CD4-positive, alpha-beta T cell treated with Interleukin-15 for 4 hours (primary cell): ENCODE measurements around the gene CALCOCO1.
"Not testable (repeated sequence)": the region's sequence is repeated elsewhere in the genome, so short reads cannot be mapped to it uniquely, and the experiment has no call there.

Source experiments
- DNase-seq: peaks from one replicate; pipeline ENCODE4 v3.0.0-alpha.2; 2020; ENCODE audit warnings: low spot score

CALCOCO1 gene, protein sequence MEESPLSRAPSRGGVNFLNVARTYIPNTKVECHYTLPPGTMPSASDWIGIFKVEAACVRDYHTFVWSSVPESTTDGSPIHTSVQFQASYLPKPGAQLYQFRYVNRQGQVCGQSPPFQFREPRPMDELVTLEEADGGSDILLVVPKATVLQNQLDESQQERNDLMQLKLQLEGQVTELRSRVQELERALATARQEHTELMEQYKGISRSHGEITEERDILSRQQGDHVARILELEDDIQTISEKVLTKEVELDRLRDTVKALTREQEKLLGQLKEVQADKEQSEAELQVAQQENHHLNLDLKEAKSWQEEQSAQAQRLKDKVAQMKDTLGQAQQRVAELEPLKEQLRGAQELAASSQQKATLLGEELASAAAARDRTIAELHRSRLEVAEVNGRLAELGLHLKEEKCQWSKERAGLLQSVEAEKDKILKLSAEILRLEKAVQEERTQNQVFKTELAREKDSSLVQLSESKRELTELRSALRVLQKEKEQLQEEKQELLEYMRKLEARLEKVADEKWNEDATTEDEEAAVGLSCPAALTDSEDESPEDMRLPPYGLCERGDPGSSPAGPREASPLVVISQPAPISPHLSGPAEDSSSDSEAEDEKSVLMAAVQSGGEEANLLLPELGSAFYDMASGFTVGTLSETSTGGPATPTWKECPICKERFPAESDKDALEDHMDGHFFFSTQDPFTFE

GRCh38 chr12:53727310-53728041 lies at the start of gene CALCOCO1:
Gene CALCOCO1 (minus strand): TSS chr12:53727452. CDS start chr12:53725242, 2,210 bp downstream.
- peak; percentile 96 for DNase-seq

DNA sequence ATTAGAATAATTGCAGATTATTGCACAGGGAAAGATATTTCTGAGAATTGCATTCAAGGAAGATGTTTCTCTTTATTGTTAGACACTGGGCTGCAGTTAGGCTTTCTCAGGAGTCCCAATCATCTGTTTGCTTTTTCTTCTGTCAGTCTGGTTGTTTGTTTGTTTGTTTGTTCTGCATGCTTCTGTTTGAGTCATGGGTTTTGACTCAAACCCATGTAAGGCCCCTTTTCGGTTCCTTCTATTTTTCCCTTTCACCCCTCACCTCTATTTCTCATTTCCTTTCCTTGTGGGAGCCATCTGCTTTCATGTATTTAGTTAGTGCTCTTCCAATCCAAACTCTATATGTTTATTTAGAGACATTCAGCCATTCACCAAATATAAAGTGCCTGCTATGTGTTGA lies 49.6 kb upstream of the CALCOCO1 start:
- no peak for DNase-seq

DNA sequence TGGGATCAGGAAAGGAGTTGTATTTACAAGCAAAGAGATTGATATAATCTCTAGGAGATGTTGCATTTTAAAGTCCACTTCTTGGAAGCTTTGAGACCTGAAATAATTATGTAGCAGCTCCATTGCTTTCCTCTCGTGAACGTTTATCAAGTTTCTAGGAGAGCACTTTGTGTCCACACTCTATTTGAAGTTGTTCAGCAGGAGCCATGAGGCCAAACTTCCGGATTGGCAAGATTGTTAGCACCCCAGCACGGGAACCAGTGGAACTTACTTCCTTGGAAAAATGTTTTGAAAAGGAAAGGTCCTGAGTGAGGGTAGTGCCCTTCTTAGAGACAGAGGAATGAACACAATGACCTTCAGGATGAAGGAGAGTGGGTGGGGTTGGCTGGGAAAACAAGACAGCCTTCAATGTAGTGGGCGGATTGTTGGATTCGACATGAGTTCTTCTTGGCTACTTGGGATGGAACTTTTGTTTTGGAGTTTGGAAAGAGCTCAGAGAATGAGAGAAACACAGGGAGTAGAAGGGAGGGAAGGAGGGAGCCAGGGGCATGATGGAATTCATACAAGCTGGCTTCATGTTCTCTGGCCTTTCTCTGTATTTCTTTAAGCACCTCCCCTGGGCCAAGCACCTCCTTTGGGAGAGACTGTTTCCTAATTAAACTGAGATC lies 48.4 kb upstream of the CALCOCO1 start:
- DNase-seq = no peak

DNA sequence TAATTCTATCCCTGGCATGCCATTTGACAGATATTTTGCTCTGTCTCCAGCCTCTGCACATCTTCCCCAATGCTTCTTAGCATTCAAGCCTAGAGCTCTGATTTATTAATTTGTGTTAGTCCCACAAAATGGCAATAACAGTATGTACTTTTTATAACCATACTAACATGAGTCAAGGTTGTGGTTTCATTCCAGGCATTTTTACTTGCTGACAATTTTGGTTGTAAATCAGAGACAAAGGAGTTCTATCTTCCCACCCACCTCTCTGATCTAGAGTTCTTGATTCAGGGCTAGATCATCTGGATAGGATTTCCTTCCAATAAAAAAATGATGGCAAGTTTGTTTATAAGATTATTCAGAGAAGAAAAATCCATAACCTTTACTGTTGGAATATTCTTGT lies 43.0 kb upstream of the CALCOCO1 start:
- DNase-seq = no peak

GRCh38 chr12:53768976-53769375 lies 41.7 kb upstream of the CALCOCO1 start:
- DNase-seq = no peak

DNA sequence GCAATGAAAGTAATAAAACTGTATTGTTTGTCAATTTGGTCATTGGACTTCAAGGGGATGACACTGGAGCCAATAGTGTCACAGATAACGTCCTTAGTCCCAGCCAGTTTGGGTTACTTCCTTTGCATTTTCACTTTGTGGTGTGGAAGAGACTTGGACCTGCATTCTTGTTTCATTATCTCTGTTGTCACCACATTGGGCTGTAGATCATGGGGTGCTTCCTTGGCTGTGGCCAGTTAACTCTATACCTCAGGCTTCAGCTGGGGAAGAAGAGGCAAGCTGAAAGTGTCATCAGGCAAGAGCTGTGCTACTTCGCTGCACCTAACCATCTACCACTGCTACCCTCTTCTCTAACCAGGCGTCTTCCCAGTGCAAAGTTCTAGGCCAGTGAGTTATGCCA lies 39.6 kb upstream of the CALCOCO1 start:
- DNase-seq = no peak

- no peak for DNase-seq
Measured at GRCh38 chr12:53765891-53766290, 38.6 kb upstream of the CALCOCO1 start.

DNA sequence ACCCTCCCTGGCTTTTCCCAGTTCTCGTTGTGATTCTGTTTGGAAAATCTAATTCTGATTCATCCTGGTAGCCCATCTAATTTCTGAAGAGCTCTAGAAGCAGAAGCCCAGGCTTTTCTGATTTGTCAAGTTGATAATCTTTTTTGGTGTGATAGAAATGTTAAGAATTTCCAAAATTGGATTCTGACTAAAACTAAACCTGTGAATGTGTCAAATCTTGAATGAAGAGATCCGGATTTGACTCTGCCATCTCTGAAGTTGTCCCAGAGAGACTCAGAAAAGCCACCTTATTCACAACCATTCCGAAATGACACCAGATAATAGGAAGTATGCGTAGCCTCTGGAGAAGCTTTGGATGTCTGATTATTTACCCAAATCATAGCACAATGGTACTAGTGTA lies 37.4 kb upstream of the CALCOCO1 start:
- DNase-seq = no peak

- not testable (repeated sequence) for DNase-seq
Measured at GRCh38 chr12:53762793-53763192, 35.5 kb upstream of the CALCOCO1 start.

DNA sequence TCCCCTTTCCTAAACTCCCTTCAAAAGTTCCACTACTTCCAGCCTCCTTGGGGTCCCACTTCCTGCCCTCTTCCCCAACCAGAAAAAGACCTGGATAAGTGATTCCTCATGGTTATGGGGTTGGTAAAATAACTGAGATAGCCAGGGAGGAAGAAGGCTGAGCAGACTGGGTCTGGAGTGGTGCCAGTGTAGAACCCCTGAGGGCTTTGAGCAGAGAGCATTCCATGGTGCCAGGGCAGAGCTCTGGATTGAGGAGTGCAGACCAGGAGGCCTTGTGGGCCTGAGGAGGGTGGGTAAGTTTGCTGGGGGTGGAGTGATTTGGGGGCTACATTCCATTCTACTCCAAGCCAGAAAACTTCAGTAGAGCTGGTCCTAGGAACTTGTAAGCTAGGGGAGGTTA lies 34.1 kb upstream of the CALCOCO1 start:
- DNase-seq = no peak

DNA sequence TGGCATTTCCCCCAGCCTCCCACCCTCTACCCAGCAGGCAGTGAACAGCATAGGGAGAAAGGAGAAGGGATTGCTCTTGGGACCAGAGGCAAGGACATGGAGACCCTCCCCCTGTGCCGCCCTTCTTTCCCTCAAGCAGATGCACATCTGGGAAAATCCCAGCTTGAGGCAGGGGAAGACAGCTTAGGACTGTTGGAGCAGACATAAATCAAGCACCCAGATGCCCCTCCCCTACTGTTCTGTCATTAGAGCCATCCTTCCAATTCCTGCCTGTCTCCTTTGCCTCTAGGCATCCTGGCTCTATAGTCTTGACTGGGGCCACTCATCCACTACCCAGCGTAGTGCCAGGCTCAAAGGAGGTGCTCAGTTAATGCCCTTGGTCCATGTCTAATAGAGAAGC lies 32.0 kb upstream of the CALCOCO1 start:
- no peak for DNase-seq

GRCh38 chr12:53758730-53759103 lies 31.5 kb upstream of the CALCOCO1 start:
- no peak for DNase-seq

GRCh38 chr12:53758081-53758729 lies 31.0 kb upstream of the CALCOCO1 start:
- no peak for DNase-seq

- DNase-seq = peak; percentile 82
Measured at GRCh38 chr12:53757101-53757770, 30.0 kb upstream of the CALCOCO1 start.

DNA sequence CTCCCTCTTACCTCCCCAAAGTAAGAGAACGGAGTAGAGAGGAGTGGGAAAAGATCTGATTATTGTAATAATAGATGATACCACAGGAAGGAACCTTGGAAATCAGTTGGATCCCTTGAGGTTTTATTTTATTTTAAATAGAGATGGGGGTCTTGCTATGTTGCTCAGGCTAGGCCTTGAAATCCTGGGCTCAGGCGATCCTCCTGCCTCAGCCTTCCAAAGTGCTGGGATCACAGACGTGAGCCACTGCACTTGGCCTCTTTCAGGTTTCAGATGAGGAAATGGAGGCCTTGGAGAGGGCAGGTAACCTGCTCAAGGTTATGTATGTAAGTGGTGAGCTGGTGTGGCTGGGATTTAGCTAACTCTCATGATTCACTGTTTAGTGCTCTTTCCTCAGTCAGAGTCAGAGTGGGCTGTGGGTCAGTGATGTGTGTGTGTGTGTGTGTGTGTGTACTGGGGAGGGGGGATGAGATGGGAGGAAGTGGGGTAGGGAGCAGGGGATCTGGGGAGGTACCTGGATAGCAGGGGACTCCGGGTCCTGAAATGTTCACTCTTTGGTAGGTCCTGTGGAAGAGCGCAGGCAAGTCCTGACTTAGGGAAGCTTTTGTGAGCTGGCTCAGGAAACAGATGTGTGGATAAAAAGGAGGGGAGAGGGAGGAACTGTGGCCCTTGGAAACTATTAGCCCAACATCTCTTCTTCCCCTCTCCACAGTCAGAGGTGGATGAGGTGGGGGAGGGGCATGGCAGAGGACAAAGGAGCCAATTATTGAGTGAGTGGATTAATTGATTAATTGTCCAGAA lies 29.2 kb upstream of the CALCOCO1 start:
- no peak for DNase-seq

DNA sequence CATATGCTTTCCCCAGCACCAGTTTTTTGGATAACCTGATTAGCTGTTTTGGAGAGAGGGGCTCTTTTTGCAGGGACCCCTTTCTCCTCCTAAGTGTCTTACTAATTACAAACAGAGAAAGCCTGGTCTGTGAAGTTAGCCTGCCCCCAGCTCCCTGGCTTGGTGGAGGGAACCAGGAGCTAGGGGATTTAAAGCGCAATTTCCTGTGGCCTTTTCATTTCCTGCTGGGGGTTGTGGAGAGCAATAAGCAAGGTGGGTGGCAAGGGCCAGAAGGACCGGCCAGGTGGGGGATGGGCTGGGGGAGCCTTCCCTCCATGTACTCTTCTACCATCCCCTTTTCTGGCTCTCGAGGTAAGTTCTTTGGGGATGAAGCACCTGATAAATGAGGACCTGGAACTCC lies 28.6 kb upstream of the CALCOCO1 start:
- DNase-seq = no peak

- no peak for DNase-seq
Measured at GRCh38 chr12:53755451-53755891, 28.2 kb upstream of the CALCOCO1 start.

DNA sequence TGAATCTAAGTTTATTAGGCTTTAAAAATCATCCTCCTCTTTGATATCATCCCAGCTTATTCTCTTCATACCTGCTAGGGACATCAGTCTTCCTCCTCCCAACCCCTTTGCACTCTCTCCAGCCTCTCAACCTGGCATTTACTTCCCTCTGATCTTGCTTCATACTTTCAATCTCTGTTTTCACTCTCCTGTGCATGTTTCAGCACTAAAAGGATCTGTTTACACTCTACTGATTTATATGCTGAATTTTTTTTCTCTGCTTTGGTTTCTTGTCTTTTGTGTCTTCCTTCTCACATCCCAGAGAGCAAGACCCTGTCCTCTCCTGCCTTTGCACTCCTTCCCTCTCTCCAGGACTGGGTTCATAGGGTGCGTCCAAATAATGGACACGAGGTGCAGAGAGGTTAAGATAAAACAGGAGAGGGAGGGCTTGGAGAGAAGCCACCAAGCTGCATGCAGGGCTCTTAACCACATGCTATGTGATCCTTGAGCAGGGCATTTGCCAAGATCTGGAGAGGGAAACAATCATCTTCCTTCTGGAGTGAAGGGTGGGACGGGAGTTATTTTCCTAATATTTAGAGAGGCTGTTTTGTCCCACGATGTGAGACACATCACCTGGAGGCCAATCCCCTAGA lies 27.5 kb upstream of the CALCOCO1 start:
- no peak for DNase-seq

DNA sequence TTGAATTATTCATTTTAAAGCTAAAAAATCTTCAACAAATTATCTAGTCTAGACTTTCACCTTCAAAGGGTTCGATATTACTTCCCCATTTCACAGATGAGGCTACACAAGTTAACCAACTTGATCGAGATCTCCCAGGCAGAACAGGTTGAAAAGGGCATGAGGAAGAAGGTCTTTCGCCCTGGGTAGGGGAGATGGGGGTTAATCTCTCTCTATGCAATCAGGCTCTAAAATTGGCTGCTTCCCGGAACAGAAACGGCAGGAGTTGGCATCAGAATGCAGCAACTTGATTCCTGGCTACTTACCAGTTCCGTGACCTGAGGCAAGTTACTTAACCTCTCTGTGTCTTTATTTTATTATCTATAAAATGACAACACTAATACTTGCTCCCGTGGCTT lies 26.9 kb upstream of the CALCOCO1 start:
- no peak for DNase-seq

DNA sequence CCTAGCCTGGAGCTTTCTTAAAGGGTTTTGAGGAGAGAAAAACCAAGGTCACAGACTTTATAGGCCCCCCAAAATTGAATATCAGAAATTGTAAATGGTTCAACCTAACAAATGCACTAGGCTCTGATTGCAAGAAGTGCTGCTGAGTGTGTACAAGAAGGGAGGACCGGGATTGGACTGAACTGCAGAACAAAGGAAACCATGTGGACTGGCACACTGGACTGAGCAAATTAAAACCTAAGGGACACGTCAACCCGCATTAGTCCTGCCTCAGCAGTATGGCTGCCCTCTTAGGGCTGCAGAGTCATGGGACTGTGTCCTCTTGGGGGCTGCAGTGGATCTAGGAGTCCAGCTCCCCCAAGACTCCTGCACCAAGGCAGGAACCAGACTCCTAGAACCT lies 25.4 kb upstream of the CALCOCO1 start:
- DNase-seq = no peak
